Fibroblast of skin of right quadriceps (primary cell): Measurements from ENCODE around the gene ORC3.
A peak's percentile ranks its signal among the peaks of the same experiment; 100 is the strongest.

Experiments used
- DNase-seq: peaks from one replicate; pipeline ENCODE4 v3.0.0-alpha.2; 2013

Gene ORC3

GRCh38 chr6:87589693-87590416 is at the start of gene ORC3, which contains the start of gene RARS2:
ORC3 (plus strand) TSS chr6:87590135; CDS start chr6:87590169, 34 bp downstream.
RARS2 (minus strand) TSS chr6:87589987; CDS start chr6:87589957, 30 bp downstream.
- DNase-seq = peak; percentile 91

DNA sequence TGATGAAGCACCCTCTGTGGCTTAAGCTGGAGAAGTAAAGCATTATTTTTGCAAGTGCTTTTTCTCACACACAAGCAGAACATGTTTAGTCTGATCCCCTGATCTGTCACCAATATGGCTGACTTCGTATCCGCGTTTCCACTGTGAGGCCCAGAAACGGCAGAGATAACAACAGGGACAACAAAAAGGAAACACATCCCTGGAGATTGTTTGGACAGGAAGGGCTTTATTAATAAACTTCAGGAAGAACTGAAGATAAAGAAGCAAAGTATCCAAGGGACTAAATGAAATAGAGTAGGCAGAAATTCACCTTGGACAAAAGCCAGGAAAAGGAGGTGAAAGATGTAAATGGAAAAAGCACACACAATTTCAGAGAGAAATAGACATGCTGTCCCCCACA is 49.4 kb upstream of the ORC3 start:
- no peak for DNase-seq

- DNase-seq = no peak
Observed at GRCh38 chr6:87541041-87541440, 48.9 kb upstream of the ORC3 start.

DNA sequence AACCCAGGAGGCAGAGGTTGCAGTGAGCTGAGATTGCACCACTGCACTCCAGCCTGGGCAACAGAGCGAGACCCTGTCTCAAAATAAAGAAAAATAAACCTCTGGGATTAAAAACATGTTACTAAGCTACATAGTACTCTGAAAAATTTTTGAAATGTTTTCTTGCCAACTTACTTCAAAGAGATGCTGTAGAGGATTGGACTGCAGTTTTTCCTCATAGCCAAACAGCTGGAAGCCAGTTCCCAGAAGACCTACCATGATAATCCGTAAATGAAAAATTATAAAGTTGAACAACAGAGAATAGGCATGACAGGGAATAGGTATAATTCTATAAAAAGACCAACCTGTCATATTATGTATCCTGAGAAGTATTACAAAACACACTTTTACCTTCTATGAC is 48.2 kb upstream of the ORC3 start:
- no peak for DNase-seq

GRCh38 chr6:87543696-87544473 is 46.0 kb upstream of the ORC3 start:
- DNase-seq = no peak

- no peak for DNase-seq
Observed at GRCh38 chr6:87544474-87544735, 45.5 kb upstream of the ORC3 start.

- no peak for DNase-seq
Observed at GRCh38 chr6:87551799-87552198, 38.1 kb upstream of the ORC3 start.

DNA sequence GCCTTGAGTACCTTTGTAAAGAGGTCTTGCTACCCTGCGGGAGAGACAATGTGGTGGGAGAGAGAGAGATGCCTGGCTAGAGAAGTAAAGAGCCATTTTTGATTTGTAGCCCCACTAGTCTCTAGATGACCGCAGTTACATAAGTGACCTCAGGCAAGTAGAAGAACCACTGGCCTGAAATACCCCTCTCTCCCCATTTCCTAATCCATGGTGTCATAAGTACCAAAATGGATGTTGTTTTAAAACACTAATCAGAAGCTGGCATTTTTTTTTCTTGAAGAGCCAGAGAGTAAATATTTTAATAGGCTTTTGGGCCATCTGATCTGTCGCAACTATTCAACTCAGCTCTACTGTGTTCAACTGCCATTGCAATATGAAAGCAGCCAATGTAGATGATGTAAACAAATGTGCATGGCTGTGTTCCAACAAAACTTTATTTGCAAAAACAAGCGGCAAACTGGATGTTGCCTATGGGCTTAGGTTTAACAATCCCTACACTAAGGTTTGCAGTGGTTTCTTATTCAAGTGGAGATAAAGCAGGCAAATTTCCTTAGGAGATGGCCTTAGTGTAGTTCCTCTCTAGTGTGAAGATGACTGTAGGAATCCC is 36.7 kb upstream of the ORC3 start:
- DNase-seq = no peak

- DNase-seq = no peak
Observed at GRCh38 chr6:87555506-87555905, 34.4 kb upstream of the ORC3 start.

- DNase-seq = peak; percentile 14
Observed at GRCh38 chr6:87558446-87558845, 31.5 kb upstream of the ORC3 start.

DNA sequence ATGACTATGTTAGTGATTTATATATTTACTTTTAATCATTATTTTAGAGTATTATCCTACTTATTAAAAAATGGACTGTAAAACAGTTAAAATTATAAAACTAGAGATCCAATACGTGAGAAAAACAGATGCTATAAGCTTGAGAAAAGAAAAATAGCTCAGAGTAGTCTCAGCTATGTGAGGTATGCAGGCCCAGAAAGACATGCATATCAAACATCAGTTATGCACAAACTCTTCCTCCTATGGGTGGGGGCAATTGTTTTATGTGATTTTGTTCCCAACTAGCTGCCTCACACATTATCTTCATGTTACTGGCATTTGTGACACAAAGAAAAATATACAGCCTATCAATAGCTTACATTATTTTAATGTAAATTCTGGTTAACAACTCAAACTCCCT is 28.9 kb upstream of the ORC3 start:
- DNase-seq = peak; percentile 11

DNA sequence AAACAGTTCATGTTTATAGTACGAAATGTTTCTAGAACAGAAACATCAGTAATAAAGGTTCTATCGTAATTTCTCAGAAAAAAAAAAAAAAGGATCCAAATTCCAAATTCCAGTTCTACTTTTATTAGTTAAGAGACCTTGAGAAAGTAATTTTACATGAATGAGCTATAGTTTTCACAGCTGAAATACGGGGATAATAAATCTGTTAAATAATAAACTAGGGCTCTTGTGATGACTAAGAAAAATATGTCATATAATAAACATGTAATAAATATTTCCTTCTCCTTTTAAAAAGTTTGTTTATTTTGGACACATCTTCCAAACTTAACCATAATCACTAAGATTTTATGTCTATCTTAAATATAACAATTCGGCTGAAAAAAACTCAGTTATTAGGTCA is 17.9 kb upstream of the ORC3 start:
- DNase-seq = peak; percentile 17

- DNase-seq = no peak
Observed at GRCh38 chr6:87572883-87573282, 17.1 kb upstream of the ORC3 start.

DNA sequence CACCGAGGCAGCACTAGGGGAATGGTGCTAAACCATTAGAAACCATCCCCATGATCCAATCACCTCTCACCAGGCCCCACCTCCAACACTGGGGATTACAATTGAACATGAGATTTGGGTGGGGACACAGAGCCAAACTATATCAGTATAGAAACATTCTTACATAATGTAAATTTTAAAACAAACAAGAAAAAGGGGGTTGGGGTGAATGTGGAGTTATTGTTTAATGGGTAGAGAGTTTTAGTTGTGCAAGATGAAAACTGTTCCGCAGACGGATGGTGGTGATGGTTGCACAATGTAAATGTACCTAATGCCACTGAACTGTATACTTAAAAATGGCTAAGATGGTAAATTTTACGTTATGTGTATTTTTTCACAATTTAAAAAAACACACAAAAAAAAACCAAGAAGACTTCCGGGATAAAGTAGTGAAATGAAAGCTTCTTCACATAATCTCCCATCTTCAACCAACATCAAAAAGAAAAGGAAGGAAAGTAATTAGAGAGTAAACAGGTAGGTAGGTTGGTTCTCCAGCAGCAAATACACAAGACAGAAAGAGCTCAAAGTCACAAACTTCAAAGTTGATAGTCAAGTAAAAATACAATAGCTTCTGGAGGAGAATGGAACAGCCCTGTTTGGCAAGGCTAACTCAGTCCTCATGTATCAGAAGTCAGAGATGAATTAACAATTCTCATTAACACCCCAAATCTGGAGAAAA is 16.5 kb upstream of the ORC3 start:
- no peak for DNase-seq

GRCh38 chr6:87574237-87574804 is 15.6 kb upstream of the ORC3 start:
- DNase-seq = no peak

- no peak for DNase-seq
Observed at GRCh38 chr6:87575423-87575822, 14.5 kb upstream of the ORC3 start.

DNA sequence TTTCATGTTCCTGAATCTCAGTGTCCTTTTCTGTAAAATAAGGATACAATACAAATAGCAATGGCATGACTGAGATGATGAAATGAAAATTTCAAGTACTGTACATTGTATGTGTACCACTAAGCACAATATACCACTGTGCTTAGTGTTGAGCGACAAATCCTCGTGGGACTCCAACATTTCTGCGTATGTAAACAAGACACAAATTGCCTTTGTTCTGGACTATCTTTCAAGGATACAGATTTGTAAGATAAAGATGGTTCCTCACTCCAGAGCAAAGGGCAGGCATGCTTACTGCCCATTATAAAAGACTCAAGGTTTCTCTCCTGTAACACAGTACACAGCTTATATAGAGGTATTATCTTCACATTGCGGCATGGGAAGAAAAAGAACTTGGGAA is 6.1 kb upstream of the ORC3 start:
- no peak for DNase-seq

- DNase-seq = no peak
Observed at GRCh38 chr6:87586371-87587077, 3.4 kb upstream of the ORC3 start.

GRCh38 chr6:87588756-87589407 is 1.1 kb upstream of the ORC3 start:
- peak; percentile 23 for DNase-seq

GRCh38 chr6:87590417-87590880 is 514 bp downstream of the ORC3 start:
- DNase-seq = no peak

DNA sequence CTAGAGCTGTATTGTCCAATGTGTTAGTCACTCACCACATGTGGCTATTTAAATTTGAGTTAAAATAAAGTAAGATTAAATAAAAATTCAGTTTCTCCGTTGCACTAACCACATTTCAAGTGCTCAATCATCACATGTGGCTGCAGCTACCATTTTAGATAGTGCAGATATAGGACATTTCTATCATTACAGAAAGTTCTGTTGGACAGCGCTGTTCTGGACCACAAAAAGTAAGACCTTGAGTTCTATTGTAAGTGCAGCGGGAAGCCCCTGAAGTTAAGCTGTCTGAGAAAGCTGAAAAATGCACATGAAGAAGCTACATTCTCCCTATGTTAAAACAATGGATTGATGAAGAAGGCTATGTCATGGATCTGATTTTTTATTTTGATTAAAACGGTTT is 1.1 kb downstream of the ORC3 start:
- no peak for DNase-seq

- DNase-seq = no peak
Observed at GRCh38 chr6:87600576-87600975, 10.6 kb downstream of the ORC3 start.
